Activated B cell treated with CpG ODN at 0.5 μM for 24 hours (primary cell): ENCODE measurements around the gene ANKRD60. TPM values are rescaled to one million over a fixed set of nuclear protein-coding genes. Genes with fewer than 3 reads are reported as not detected.

Experiments used
- ATAC-seq: fragments of 200-7000 bp; cut with Tn5 transposase; one replicate; pipeline ENCODE4 v1.10.0; 2021; ENCODE audit warnings: low read depth, mild to moderate bottlenecking, moderate library complexity
- CTCF ChIA-PET: fragments of 350-600 bp; sonication (Branson Sonifier 250); formaldehyde crosslinking; loops from one replicate; lab custom pipeline; 2021; ENCODE audit warnings: antibody characterized with exemption; lab: Charles Lee
- POLR2A ChIA-PET: fragments of 350-600 bp; sonication (Branson Sonifier 250); formaldehyde crosslinking; loops from one replicate; lab custom pipeline; 2021; ENCODE audit warnings: antibody characterized with exemption; lab: Charles Lee
- DNase-seq: peaks from one replicate; pipeline ENCODE4 v3.0.0; 2022
- H3K27ac Mint-ChIP-seq: one replicate; pipeline ENCODE4 v1.8.0; 2020; ENCODE audit warnings: mixed read lengths
- H3K27me3 Mint-ChIP-seq: one replicate; pipeline ENCODE4 v1.8.0; 2021; ENCODE audit warnings: mixed read lengths
- H3K36me3 Mint-ChIP-seq: one replicate; pipeline ENCODE4 v1.8.0; 2021; ENCODE audit warnings: low read depth, mixed read lengths
- H3K4me1 Mint-ChIP-seq: one replicate; pipeline ENCODE4 v1.8.0; 2021; ENCODE audit warnings: mixed read lengths
- H3K4me3 Mint-ChIP-seq: one replicate; pipeline ENCODE4 v1.8.0; 2020; ENCODE audit warnings: mild to moderate bottlenecking, mixed read lengths
- H3K9me3 Mint-ChIP-seq: one replicate; pipeline ENCODE4 v1.8.0; 2020; ENCODE audit warnings: mixed read lengths
- intact Hi-C: fragments of 100-400 bp; cut with micrococcal nuclease; formaldehyde crosslinking; loops from one replicate; pipeline ENCODE4 v1.15.1; 2024
- total RNA-seq: library from RNA; stranded (reverse); gene quantifications from 2 replicates; pipeline ENCODE4 v1.2.3, GENCODE V29; 2022
- TF ChIP-seq, protein P1 (sequence below): fragments of 200-600 bp; IDR thresholded peaks from one replicate; pipeline ENCODE4 v1.8.0; 2022; ENCODE audit warnings: antibody characterized with exemption, mild to moderate bottlenecking

The ANKRD60 gene
- total RNA-seq, 1 donor from 2014 or later, result not detected

DNA sequence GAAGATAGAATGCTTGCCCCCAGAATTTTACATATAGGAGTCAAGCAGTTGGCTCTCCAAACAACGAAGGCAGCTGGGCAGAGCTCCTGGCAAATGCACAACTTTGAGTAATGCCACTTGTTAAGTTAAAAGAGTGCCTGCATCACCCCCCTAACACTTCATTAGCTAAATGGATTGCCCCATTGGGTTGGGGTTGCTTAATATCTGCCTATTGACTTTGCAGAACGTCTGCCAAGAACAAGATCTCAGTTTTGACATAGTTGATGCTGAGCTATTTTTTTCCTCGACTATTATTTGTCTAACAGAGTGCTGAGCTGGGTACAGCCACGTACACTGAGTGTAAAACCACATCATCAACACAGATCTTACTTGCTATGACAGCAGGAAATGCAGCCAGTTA is 12.1 kb downstream of the ANKRD60 start:
- H3K27me3 Mint-ChIP-seq, result peaks cover 39% of the 10 kb centered on the region

DNA sequence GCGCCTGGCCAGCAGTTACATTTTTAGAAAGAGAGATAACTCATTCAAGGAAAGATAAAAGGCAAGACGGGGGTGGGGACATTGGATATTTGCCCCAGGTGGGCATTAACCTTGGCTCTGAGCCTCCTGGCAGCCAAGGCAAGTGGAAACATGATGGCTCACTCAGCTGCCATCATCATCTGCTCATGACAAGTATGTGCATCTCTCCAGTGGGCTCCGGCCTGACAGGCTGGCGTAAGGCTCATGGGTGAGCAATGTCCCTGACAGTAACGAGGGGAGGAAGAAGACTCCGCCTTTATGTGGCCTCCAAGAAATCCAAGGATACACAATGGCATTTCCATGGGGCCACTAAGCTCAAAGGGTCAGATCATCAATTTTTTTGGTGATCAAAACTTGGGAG is 13.3 kb downstream of the ANKRD60 start:
- peaks cover 33% of the 10 kb centered on the region for H3K27me3 Mint-ChIP-seq
- intact Hi-C loops, result loop anchor here (10.0 kb wide), 1 partner anchor 860 kb away; the partner anchor contains the start of gene RAE1
- H3K9me3 Mint-ChIP-seq, result peaks cover 4% of the 10 kb centered on the region
- TF ChIP-seq, protein P1, sequence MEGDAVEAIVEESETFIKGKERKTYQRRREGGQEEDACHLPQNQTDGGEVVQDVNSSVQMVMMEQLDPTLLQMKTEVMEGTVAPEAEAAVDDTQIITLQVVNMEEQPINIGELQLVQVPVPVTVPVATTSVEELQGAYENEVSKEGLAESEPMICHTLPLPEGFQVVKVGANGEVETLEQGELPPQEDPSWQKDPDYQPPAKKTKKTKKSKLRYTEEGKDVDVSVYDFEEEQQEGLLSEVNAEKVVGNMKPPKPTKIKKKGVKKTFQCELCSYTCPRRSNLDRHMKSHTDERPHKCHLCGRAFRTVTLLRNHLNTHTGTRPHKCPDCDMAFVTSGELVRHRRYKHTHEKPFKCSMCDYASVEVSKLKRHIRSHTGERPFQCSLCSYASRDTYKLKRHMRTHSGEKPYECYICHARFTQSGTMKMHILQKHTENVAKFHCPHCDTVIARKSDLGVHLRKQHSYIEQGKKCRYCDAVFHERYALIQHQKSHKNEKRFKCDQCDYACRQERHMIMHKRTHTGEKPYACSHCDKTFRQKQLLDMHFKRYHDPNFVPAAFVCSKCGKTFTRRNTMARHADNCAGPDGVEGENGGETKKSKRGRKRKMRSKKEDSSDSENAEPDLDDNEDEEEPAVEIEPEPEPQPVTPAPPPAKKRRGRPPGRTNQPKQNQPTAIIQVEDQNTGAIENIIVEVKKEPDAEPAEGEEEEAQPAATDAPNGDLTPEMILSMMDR, result no peak
- ChIA-PET POLR2A (no interaction called here), CTCF (no interaction called here)
- no peak overlapping the region for H3K27ac Mint-ChIP-seq
- DNase-seq (no peak), ATAC-seq (no peak)
- no peaks in the 10 kb centered on the region for H3K36me3 Mint-ChIP-seq
- no peak overlapping the region for H3K4me3 Mint-ChIP-seq
- H3K4me1 Mint-ChIP-seq, result no peaks in the 10 kb centered on the region

More for the DNA sequence above, 12.1 kb downstream of the ANKRD60 start:
- H3K27ac Mint-ChIP-seq, result no peak overlapping the region
- intact Hi-C loops, result loop anchor here (10.0 kb wide), 1 partner anchor 862 kb away; the partner anchor contains the start of gene RAE1
- ATAC-seq (no peak), DNase-seq (no peak)
- no peak overlapping the region for H3K4me3 Mint-ChIP-seq
- H3K9me3 Mint-ChIP-seq, result peaks cover 4% of the 10 kb centered on the region
- H3K36me3 Mint-ChIP-seq, result no peaks in the 10 kb centered on the region
- ChIA-PET CTCF (no interaction called here), POLR2A (no interaction called here)
- TF ChIP-seq, protein P1, result no peak
- no peaks in the 10 kb centered on the region for H3K4me1 Mint-ChIP-seq

DNA sequence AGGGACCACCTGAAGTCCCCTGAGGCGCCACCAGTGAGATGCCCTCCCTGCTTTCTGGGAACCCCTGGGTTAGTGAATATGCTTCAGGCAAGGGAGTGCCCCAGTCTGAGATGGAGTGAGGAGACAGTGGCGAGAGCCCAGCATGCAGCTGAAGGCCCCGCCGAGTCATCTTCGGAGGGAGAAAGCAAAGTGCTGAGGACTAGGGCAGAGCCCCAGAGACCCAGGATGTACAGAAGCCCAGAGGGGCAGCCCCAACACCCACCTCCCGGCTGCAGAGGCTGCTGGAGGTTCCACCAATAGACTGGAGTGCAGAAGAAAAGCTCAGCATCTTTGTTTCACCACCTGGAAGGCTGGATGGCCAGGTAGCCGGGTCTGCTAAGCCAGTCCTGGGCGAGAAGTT is 14.1 kb downstream of the ANKRD60 start:
- DNase-seq, result no peak
- H3K4me1 Mint-ChIP-seq, result peaks cover 4% of the 10 kb centered on the region
- H3K9me3 Mint-ChIP-seq, result peaks cover 4% of the 10 kb centered on the region
- no peak overlapping the region for H3K4me3 Mint-ChIP-seq
- H3K36me3 Mint-ChIP-seq, result no peaks in the 10 kb centered on the region
- ChIA-PET POLR2A (interaction anchor here (0.7 kb wide), 1 partner anchor 792 kb away, joined by 6 read pairs; no protein-coding TSS in a partner anchor), CTCF (no interaction called here)
- peaks cover 25% of the 10 kb centered on the region for H3K27me3 Mint-ChIP-seq
- ATAC-seq, result no peak
- H3K27ac Mint-ChIP-seq, result no peak overlapping the region
- intact Hi-C loops, result loop anchor here (10.0 kb wide), 1 partner anchor 860 kb away; the partner anchor contains the start of gene RAE1
- TF ChIP-seq, protein P1, result no peak

DNA sequence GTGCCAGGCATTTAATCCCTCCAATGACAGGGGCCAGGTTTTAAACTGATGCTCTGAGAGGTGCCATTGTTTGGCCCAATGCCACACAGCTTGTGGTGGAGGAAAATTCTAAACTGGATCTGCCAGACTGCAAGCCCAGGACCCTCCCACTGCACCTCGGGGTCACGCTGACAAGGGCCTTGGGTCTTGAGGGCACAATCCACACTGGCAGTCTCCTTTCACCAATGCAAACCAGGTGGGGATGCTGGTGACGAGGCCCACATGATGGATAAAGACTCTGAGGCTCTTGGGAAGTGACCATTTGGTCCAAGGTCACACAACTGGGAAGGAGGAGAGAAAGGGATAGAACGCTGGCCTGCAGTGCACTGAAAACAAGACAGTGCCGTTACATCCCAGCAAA is 14.7 kb downstream of the ANKRD60 start:
- TF ChIP-seq, protein P1, result no peak
- Mint-ChIP-seq H3K4me1 (peaks cover 4% of the 10 kb centered on the region), H3K9me3 (no peaks in the 10 kb centered on the region), H3K36me3 (no peaks in the 10 kb centered on the region), H3K4me3 (no peak overlapping the region), H3K27me3 (peaks cover 20% of the 10 kb centered on the region), H3K27ac (no peak overlapping the region)
- DNase-seq (no peak), ATAC-seq (no peak)
- POLR2A ChIA-PET, result no interaction called here
- intact Hi-C loops, result loop anchor here (10.0 kb wide), 1 partner anchor 859 kb away; the partner anchor contains the start of gene RAE1
- CTCF ChIA-PET, result no interaction called here

DNA sequence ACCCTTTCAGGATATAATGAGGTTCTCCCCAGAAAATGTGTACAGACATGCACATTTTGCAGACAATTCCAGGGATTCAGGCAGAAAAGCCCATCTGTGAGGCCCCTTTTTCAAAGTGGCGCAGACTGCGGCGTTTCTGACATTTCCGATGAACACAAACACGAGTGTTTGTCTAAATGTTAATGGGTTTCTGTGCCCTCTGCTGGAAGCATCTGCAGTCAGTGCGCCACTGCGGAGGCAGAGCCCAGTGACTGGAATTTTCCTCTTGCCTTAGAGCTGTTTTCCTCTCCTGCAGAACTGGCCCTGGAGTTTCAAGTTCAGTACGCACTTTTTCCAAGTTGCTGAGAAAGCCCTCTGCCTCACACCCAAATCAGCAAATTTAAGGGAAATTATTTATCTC is 15.3 kb downstream of the ANKRD60 start:
- Mint-ChIP-seq H3K27ac (no peak overlapping the region), H3K9me3 (no peaks in the 10 kb centered on the region), H3K4me3 (no peak overlapping the region), H3K36me3 (no peaks in the 10 kb centered on the region), H3K4me1 (peaks cover 4% of the 10 kb centered on the region), H3K27me3 (peaks cover 15% of the 10 kb centered on the region)
- CTCF ChIA-PET, result no interaction called here
- POLR2A ChIA-PET, result no interaction called here
- intact Hi-C loops, result loop anchor here (10.0 kb wide), 1 partner anchor 858 kb away; the partner anchor contains the start of gene RAE1
- ATAC-seq (no peak), DNase-seq (no peak)
- TF ChIP-seq, protein P1, result no peak
